HepG2 (cell line): ENCODE measurements around the gene POU6F2. TPM values are rescaled to one million over a fixed set of nuclear protein-coding genes. Genes with fewer than 3 reads are reported as not detected.

Source experiments
- ATAC-seq: fragments of 200-7000 bp; cut with Tn5 transposase; 3 replicates; pipeline ENCODE4 v1.9.1; 2020; ENCODE audit warnings: mild to moderate bottlenecking, moderate library complexity
- BruUV-seq: library from RNA; stranded (reverse); fragments of 400-500 nt; replicated peaks from 2 replicates; lab custom pipeline; 2021; lab: Mats Ljungman, UMichigan
- CTCF ChIA-PET: fragments of 300-600 bp; formaldehyde crosslinking; extraction: SDS; loops from one replicate; lab custom pipeline; 2021; ENCODE audit warnings: low total read pairs, inconsistent platforms, low intra/inter-chr PET ratio; lab: Yijun Ruan, JAX
- POLR2A ChIA-PET: fragments of 350-600 bp; sonication (Branson Sonifier 250); formaldehyde crosslinking; loops from one replicate; lab custom pipeline; 2020; ENCODE audit warnings: antibody characterized with exemption, inconsistent platforms; lab: Yijun Ruan, JAX
- DNase-seq: peaks from one replicate; pipeline ENCODE4 v3.0.0-alpha.2; 2015; ENCODE audit warnings: low spot score
- FAIRE-seq: peaks from 3 replicates; lab custom pipeline; 2011; peaks lifted over from hg19 to GRCh38; lab: Jason Lieb, UNC
- H2AFZ ChIP-seq: one replicate; pipeline ENCODE4 v1.6.1; 2011; ENCODE audit warnings: low read length, inconsistent platforms
- H3K27ac ChIP-seq: fragments of 300-600 bp; 3 replicates; pipeline ENCODE4 v1.8.0; 2011; ENCODE audit warnings: mixed run types, mild to moderate bottlenecking, mixed read lengths, low read length, inconsistent platforms; ENCODE audit not compliant: insufficient read depth; ENCODE audit errors: extremely low read length
- H3K27me3 ChIP-seq, 2 experiments: fragments of 200-600 bp in 1 of 2; 2 replicates in 1 of 2; 3 replicates in 1 of 2; pipeline versions ENCODE4 v1.6.0 to v1.8.0; 2011; ENCODE audit warnings: low read length in 2 of 2, mild to moderate bottlenecking in 2 of 2, moderate library complexity in 2 of 2, inconsistent platforms in 1 of 2; ENCODE audit not compliant: insufficient read depth in 2 of 2, control insufficient read depth in 1 of 2
- H3K36me3 ChIP-seq, 2 experiments: fragments of 200-600 bp in 1 of 2; replicated peaks in 1 of 2; 2 replicates in 1 of 2; 3 replicates in 1 of 2; pipeline versions ENCODE4 v1.5.1 to v1.8.0; 2011; ENCODE audit warnings: low read length in 2 of 2, inconsistent platforms in 1 of 2; ENCODE audit not compliant: insufficient read depth in 2 of 2, control insufficient read depth in 1 of 2
- H3K4me1 ChIP-seq: 2 replicates; pipeline ENCODE4 v1.5.1; 2012; ENCODE audit warnings: low read length, inconsistent platforms; ENCODE audit not compliant: insufficient read depth
- H3K4me2 ChIP-seq: 2 replicates; pipeline ENCODE4 v1.6.0; 2011; ENCODE audit warnings: low read depth, low read length, inconsistent platforms
- H3K4me3 ChIP-seq, 3 experiments: fragments of 200-600 bp in 1 of 3; sonication (generic), shearing (Covaris generic) in 1 of 3; replicated peaks in 1 of 3; 2 replicates each; pipeline ENCODE4 v1.5.1; 2011 to 2016; ENCODE audit warnings: low read length in 3 of 3, inconsistent platforms in 2 of 3, low read depth in 2 of 3, mild to moderate bottlenecking in 2 of 3, control low read depth in 1 of 3, mixed read lengths in 1 of 3; ENCODE audit not compliant: insufficient read depth in 1 of 3
- H3K79me2 ChIP-seq: one replicate; pipeline ENCODE4 v1.6.1; 2011; ENCODE audit warnings: low read length, inconsistent platforms; ENCODE audit not compliant: insufficient read depth
- H3K9ac ChIP-seq: 2 replicates; pipeline ENCODE4 v1.6.0; 2011; ENCODE audit warnings: mild to moderate bottlenecking, low read depth, low read length, inconsistent platforms; ENCODE audit not compliant: insufficient read depth
- H3K9me3 ChIP-seq: 2 replicates; pipeline ENCODE4 v1.5.1; 2012; ENCODE audit warnings: mild to moderate bottlenecking, low read length
- H4K20me1 ChIP-seq: 2 replicates; pipeline ENCODE4 v1.6.0; 2011; ENCODE audit warnings: inconsistent platforms, mild to moderate bottlenecking, low read length, moderate library complexity; ENCODE audit not compliant: insufficient read depth
- ATF7-NPFF ChIP-seq: sonication (generic); formaldehyde crosslinking; IDR thresholded peaks from 2 replicates; pipeline ENCODE4 v1.8.1; 2023; ENCODE audit warnings: mild to moderate bottlenecking, low read depth, missing genetic modification reagents, moderate library complexity
- HHEX ChIP-seq: IDR thresholded peaks from 2 replicates; pipeline ENCODE4 v1.6.1; 2016; ENCODE audit warnings: control low read depth
- HNF4A ChIP-seq: sonication (generic); formaldehyde crosslinking; IDR thresholded peaks from 2 replicates; pipeline ENCODE4 v1.4.0; 2020; ENCODE audit warnings: missing genetic modification reagents
- HOXA5 ChIP-seq: sonication (generic); formaldehyde crosslinking; IDR thresholded peaks from 2 replicates; pipeline ENCODE4 v1.4.0; 2020; ENCODE audit warnings: missing genetic modification reagents
- RXRA ChIP-seq: sonication (generic); formaldehyde crosslinking; IDR thresholded peaks from 2 replicates; pipeline ENCODE4 v1.5.1; 2020; ENCODE audit warnings: missing genetic modification reagents
- SMARCE1 ChIP-seq: fragments of 450-650 bp; IDR thresholded peaks from 2 replicates; pipeline ENCODE4 v1.6.1; 2017; ENCODE audit warnings: borderline replicate concordance
- SMC3 ChIP-seq: IDR thresholded peaks from 2 replicates; pipeline ENCODE4 v1.6.1; 2011; ENCODE audit warnings: low read length, improper control_type of control experiment
- ZBTB20 ChIP-seq: sonication (generic); formaldehyde crosslinking; IDR thresholded peaks from 2 replicates; pipeline ENCODE4 v1.8.1; 2023; ENCODE audit warnings: missing genetic modification reagents, low read depth, mild to moderate bottlenecking, borderline replicate concordance
- ZFP36L2 ChIP-seq: sonication (generic); formaldehyde crosslinking; IDR thresholded peaks from 2 replicates; pipeline ENCODE4 v1.4.0; 2020; ENCODE audit warnings: missing genetic modification reagents
- ZNF17 ChIP-seq: sonication (generic); formaldehyde crosslinking; IDR thresholded peaks from 2 replicates; pipeline ENCODE4 v1.5.0; 2020; ENCODE audit warnings: mild to moderate bottlenecking, missing genetic modification reagents
- ZNF572 ChIP-seq: sonication (generic); formaldehyde crosslinking; IDR thresholded peaks from 2 replicates; pipeline ENCODE4 v1.5.1; 2020; ENCODE audit warnings: mild to moderate bottlenecking, missing genetic modification reagents
- ZNF770 ChIP-seq: sonication (generic); formaldehyde crosslinking; IDR thresholded peaks from 2 replicates; pipeline ENCODE4 v1.5.0; 2020; ENCODE audit warnings: mild to moderate bottlenecking, missing genetic modification reagents
- WGBS: methylation state at CpG from one replicate; pipeline ENCODE4 v1.1.6; 2017; ENCODE audit warnings: low lambda C conversion rate; 5-methylcytosine and 5-hydroxymethylcytosine counted together
- in situ Hi-C: cut with HindIII; loops from 2 replicates; pipeline ENCODE4 v1.10.0; 2017; ENCODE audit warnings: low pct_unique_long_range_greater_than_20kb; ENCODE audit not compliant: extremely low pct_ligation_motif_present
- intact Hi-C: fragments of 100-400 bp; cut with micrococcal nuclease; formaldehyde crosslinking; loops from one replicate; pipeline ENCODE4 v1.10.0; 2022; ENCODE audit not compliant: unreplicated experiment
- polyA plus RNA-seq, 8 experiments: library from polyadenylated mRNA; depleted of rRNA in 3 of 8; stranded (reverse) in 7 of 8; unstranded in 1 of 8; fragments of >200 nt; fragmentation: Illumina TruSeq in 4 of 8; extraction: Trizol in 4 of 8; gene quantifications; 2 replicates each; pipeline versions ENCODE4 v1.2.1 to v1.2.3, GENCODE V29; 2011 to 2016; ENCODE audit warnings: low read depth in 4 of 8, missing spikeins in 1 of 8, mixed read lengths in 1 of 8; ENCODE audit not compliant: insufficient read depth in 1 of 8
- total RNA-seq, 5 experiments: library from RNA; depleted of rRNA; stranded (reverse); fragments of >200 nt; fragmentation: Illumina TruSeq; extraction: Trizol; gene quantifications; 2 replicates each; pipeline ENCODE4 v1.2.3, GENCODE V29; 2016; ENCODE audit warnings: low read depth in 1 of 5
- TF ChIP-seq, protein P1 (sequence below): sonication (generic); formaldehyde crosslinking; IDR thresholded peaks from 2 replicates; pipeline ENCODE4 v1.4.0; 2020; ENCODE audit warnings: missing genetic modification reagents
- TF ChIP-seq, protein P2 (sequence below): sonication (generic); formaldehyde crosslinking; IDR thresholded peaks from 2 replicates; pipeline ENCODE4 v1.4.0; 2020; ENCODE audit warnings: mild to moderate bottlenecking, missing genetic modification reagents

POU6F2 gene
- total and polyA plus RNA-seq, 2 of the 13 experiments (the other 11 are each of a cell fraction or from before 2014, with no cell fraction given) = not detected

- H3K79me2 ChIP-seq = no peaks in the 10 kb centered on the region
- no peak overlapping the region for H3K9ac ChIP-seq
- H3K4me3 ChIP-seq = no peak overlapping the region
- H3K27ac ChIP-seq = no peak overlapping the region
- peaks cover 1 to 8% of the 10 kb centered on the region in 2 experiments; a peak in 1 of 5 replicates for H3K27me3 ChIP-seq
- in situ Hi-C loops (no loop called here), intact Hi-C loops (no loop called here)
- 49% methylated on average over 2 of the region's 2 CpGs for WGBS
- CTCF ChIA-PET = no interaction called here
- H3K9me3 ChIP-seq = no peaks in the 10 kb centered on the region
- H3K36me3 ChIP-seq = no peaks in the 10 kb centered on the region
- ATAC-seq = no peak
- no peak overlapping the region for H2AFZ ChIP-seq
- FAIRE-seq = no peak
- POLR2A ChIA-PET = no interaction called here
- H3K4me1 ChIP-seq = no peaks in the 10 kb centered on the region
- no peak for DNase-seq
- BruUV-seq = no TSS peak
- no peak overlapping the region for H3K4me2 ChIP-seq
- H4K20me1 ChIP-seq = no peaks in the 10 kb centered on the region
- TF ChIP-seq ZNF17 (CRISPR knock-in tag) = no peak
- no peak for TF ChIP-seq HOXA5 (CRISPR knock-in tag)
- no peak for TF ChIP-seq ZNF770
- TF ChIP-seq ZNF572 (CRISPR knock-in tag) = no peak
- TF ChIP-seq, protein P1, sequence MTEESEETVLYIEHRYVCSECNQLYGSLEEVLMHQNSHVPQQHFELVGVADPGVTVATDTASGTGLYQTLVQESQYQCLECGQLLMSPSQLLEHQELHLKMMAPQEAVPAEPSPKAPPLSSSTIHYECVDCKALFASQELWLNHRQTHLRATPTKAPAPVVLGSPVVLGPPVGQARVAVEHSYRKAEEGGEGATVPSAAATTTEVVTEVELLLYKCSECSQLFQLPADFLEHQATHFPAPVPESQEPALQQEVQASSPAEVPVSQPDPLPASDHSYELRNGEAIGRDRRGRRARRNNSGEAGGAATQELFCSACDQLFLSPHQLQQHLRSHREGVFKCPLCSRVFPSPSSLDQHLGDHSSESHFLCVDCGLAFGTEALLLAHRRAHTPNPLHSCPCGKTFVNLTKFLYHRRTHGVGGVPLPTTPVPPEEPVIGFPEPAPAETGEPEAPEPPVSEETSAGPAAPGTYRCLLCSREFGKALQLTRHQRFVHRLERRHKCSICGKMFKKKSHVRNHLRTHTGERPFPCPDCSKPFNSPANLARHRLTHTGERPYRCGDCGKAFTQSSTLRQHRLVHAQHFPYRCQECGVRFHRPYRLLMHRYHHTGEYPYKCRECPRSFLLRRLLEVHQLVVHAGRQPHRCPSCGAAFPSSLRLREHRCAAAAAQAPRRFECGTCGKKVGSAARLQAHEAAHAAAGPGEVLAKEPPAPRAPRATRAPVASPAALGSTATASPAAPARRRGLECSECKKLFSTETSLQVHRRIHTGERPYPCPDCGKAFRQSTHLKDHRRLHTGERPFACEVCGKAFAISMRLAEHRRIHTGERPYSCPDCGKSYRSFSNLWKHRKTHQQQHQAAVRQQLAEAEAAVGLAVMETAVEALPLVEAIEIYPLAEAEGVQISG = no peak
- no peak for TF ChIP-seq RXRA (CRISPR knock-in tag)
- TF ChIP-seq SMC3 = no peak
- TF ChIP-seq, protein P2, sequence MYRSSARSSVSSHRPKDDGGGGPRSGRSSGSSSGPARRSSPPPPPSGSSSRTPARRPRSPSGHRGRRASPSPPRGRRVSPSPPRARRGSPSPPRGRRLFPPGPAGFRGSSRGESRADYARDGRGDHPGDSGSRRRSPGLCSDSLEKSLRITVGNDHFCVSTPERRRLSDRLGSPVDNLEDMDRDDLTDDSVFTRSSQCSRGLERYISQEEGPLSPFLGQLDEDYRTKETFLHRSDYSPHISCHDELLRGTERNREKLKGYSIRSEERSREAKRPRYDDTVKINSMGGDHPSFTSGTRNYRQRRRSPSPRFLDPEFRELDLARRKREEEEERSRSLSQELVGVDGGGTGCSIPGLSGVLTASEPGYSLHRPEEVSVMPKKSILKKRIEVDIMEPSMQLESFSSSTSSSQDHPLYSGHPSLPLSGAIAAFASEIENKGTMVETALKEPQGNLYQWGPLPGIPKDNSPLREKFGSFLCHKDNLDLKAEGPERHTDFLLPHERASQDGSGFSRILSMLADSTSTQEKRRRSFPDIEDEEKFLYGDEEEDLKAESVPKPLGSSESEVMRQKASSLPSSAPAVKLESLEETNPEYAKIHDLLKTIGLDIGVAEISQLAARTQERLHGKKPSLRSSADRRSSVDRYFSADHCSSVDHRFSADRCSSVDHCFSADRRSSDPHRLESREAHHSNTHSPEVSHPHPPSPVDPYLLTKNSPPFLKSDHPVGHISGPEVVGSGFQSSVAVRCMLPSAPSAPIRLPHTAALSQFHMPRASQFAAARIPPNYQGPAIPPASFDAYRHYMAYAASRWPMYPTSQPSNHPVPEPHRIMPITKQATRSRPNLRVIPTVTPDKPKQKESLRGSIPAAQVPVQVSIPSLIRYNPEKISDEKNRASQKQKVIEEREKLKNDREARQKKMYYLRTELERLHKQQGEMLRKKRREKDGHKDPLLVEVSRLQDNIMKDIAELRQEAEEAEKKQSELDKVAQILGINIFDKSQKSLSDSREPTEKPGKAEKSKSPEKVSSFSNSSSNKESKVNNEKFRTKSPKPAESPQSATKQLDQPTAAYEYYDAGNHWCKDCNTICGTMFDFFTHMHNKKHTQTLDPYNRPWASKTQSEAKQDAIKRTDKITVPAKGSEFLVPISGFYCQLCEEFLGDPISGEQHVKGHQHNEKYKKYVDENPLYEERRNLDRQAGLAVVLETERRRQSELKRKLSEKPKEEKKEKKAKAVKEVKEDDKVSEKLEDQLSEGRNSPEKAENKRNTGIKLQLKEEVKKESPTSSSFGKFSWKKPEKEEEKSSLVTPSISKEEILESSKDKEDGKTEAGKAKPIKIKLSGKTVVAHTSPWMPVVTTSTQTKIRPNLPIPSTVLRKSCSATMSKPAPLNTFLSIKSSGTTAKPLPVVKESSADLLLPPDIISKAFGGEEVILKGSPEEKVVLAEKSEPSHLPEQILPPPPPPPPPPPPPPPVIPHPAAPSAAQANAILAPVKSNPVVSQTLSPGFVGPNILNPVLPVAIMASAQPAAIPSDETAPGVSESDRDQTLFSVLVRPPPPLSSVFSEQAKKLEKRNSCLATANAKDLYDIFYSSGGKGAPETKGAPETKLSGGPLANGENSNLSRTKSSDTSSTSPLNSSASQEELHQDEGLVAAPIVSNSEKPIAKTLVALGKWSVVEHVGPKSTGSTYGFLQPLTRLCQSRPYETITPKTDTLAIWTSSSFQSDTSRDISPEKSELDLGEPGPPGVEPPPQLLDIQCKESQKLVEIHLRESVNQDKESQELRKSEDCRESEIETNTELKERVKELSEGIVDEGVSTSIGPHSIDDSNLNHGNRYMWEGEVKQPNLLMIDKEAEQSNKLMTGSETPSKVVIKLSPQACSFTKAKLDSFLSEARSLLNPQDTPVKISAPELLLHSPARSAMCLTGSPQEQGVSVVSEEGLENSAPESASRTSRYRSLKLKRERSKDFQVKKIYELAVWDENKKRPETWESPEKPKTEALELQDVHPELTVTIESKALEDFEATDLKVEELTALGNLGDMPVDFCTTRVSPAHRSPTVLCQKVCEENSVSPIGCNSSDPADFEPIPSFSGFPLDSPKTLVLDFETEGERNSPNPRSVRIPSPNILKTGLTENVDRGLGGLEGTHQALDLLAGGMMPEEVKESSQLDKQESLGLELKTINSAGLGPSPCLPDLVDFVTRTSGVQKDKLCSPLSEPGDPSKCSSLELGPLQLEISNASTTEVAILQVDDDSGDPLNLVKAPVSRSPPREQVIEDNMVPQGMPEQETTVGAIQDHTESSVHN (CRISPR knock-in tag) = no peak
- no peak for TF ChIP-seq HHEX (CRISPR knock-in tag)
- TF ChIP-seq HNF4A = no peak
- TF ChIP-seq ZBTB20 (CRISPR knock-in tag) = no peak
- TF ChIP-seq ZFP36L2 = no peak
- TF ChIP-seq ATF7-NPFF = no peak
- no peak for TF ChIP-seq SMARCE1
Measured at GRCh38 chr7:39183796-39184195, 206.1 kb downstream of the POU6F2 start.
